Fibroblast of the aortic adventitia (primary cell): ENCODE measurements around the gene TAOK1. TPM values are rescaled to one million over a fixed set of nuclear protein-coding genes. Genes with fewer than 3 reads are reported as not detected.
"Not testable (repeated sequence)": the region's sequence is repeated elsewhere in the genome, so short reads cannot be mapped to it uniquely, and the experiment has no call there.

Experiments
- DNase-seq: peaks from one replicate; pipeline ENCODE4 v3.0.0-alpha.2; 2010; ENCODE audit warnings: low read depth
- H3K4me3 ChIP-seq: 2 replicates; pipeline ENCODE4 v1.5.1; 2011; ENCODE audit warnings: low read depth, mild to moderate bottlenecking, control low read depth, low read length, moderate library complexity
- CTCF ChIP-seq: IDR thresholded peaks from 2 replicates; pipeline ENCODE4 v1.5.1; 2011; ENCODE audit warnings: mild to moderate bottlenecking, low read length, control low read depth, inconsistent platforms; ENCODE audit not compliant: insufficient read depth
- total RNA-seq: library from RNA; depleted of rRNA; stranded (reverse); fragments of >200 nt; gene quantifications from 2 replicates; pipeline ENCODE4 v1.2.3, GENCODE V29; 2012; ENCODE audit warnings: low replicate concordance

The TAOK1 gene
- total RNA-seq, 1 donor, result 71.8 TPM

GRCh38 chr17:29549177-29549923 is 159.2 kb downstream of the TAOK1 start:
- no peak overlapping the region for H3K4me3 ChIP-seq
- DNase-seq, result peak; percentile 40
- no peak for TF ChIP-seq CTCF

- no peak overlapping the region for H3K4me3 ChIP-seq
- TF ChIP-seq CTCF, result no peak
- DNase-seq, result no peak
These were observed 165.7 kb downstream of the TAOK1 start for GRCh38 chr17:29555840-29556239.

GRCh38 chr17:29557085-29557738 is 167.0 kb downstream of the TAOK1 start:
- DNase-seq, result peak; percentile 83
- H3K4me3 ChIP-seq, result no peak overlapping the region
- TF ChIP-seq CTCF, result no peak

GRCh38 chr17:29557739-29558116 is 167.6 kb downstream of the TAOK1 start:
- TF ChIP-seq CTCF, result no peak
- no peak overlapping the region for H3K4me3 ChIP-seq

GRCh38 chr17:29558139-29558538 is 168.0 kb downstream of the TAOK1 start:
- H3K4me3 ChIP-seq, DNase-seq: not testable (repeated sequence)

More at GRCh38 chr17:29557739-29558116, 167.6 kb downstream of the TAOK1 start:
- no peak for DNase-seq

GRCh38 chr17:29559640-29560039 is 169.5 kb downstream of the TAOK1 start:
- DNase-seq, result no peak

More at GRCh38 chr17:29559640-29560039, 169.5 kb downstream of the TAOK1 start:
- H3K4me3 ChIP-seq, result no peak overlapping the region
- TF ChIP-seq CTCF, result no peak
